CD4-positive, CD25-positive, alpha-beta regulatory T cell (primary cell): ENCODE measurements around the gene ENDOV. TPM values are rescaled to one million over a fixed set of nuclear protein-coding genes. Genes with fewer than 3 reads are reported as not detected.

ENCODE experiments used
- ATAC-seq, 2 donors: fragments of 150-1000 bp; cut with Tn5 transposase; one replicate each; pipeline ENCODE4 v1.10.0; 2021; ENCODE audit warnings: low read depth in 2 of 2, moderate number of reproducible peaks in 2 of 2, moderate library complexity in 1 of 2
- DNase-seq, 3 donors: peaks; one replicate each; pipeline versions ENCODE4 v3.0.0 to v3.0.0-alpha.2; 2012 to 2022; ENCODE audit warnings: mixed read lengths in 1 of 3
- H3K27ac ChIP-seq: one replicate; pipeline ENCODE4 v1.7.0; 2013; ENCODE audit warnings: mild to moderate bottlenecking, low read length; ENCODE audit not compliant: insufficient read depth, poor library complexity, severe bottlenecking
- H3K27me3 ChIP-seq: one replicate; pipeline ENCODE4 v1.7.0; 2013; ENCODE audit warnings: low read length; ENCODE audit not compliant: control insufficient read depth, insufficient read depth
- H3K36me3 ChIP-seq: one replicate; pipeline ENCODE4 v1.7.0; 2013; ENCODE audit warnings: mild to moderate bottlenecking, low read length, moderate library complexity; ENCODE audit not compliant: control insufficient read depth, insufficient read depth
- H3K4me1 ChIP-seq: 2 replicates; pipeline ENCODE4 v1.7.0; 2013; ENCODE audit warnings: mild to moderate bottlenecking, low read length; ENCODE audit not compliant: insufficient read depth, control insufficient read depth, poor library complexity, severe bottlenecking
- H3K4me3 ChIP-seq: one replicate; pipeline ENCODE4 v1.7.0; 2013; ENCODE audit warnings: low read depth, mild to moderate bottlenecking, low read length, moderate library complexity
- H3K9me3 ChIP-seq, 2 experiments: 1 replicate in 1 of 2; 2 replicates in 1 of 2; pipeline ENCODE4 v1.7.0; 2013; ENCODE audit warnings: low read length in 2 of 2, mild to moderate bottlenecking in 1 of 2, moderate library complexity in 1 of 2; ENCODE audit not compliant: control insufficient read depth in 2 of 2
- H3K27ac Mint-ChIP-seq, 3 donors: one replicate each; pipeline ENCODE4 v1.8.0; 2020 to 2022; ENCODE audit warnings: mild to moderate bottlenecking in 3 of 3, mixed read lengths in 3 of 3, moderate library complexity in 2 of 3
- H3K27me3 Mint-ChIP-seq: one replicate; pipeline ENCODE4 v1.8.0; 2022; ENCODE audit warnings: mild to moderate bottlenecking, mixed read lengths
- H3K36me3 Mint-ChIP-seq: one replicate; pipeline ENCODE4 v1.8.0; 2020; ENCODE audit warnings: mixed read lengths
- H3K4me1 Mint-ChIP-seq, 4 donors: one replicate each; pipeline ENCODE4 v1.8.0; 2020 to 2022; ENCODE audit warnings: mixed read lengths in 4 of 4, mild to moderate bottlenecking in 1 of 4
- H3K4me3 Mint-ChIP-seq, 4 donors: one replicate each; pipeline ENCODE4 v1.8.0; 2020 to 2022; ENCODE audit warnings: mild to moderate bottlenecking in 4 of 4, mixed read lengths in 4 of 4, moderate library complexity in 3 of 4
- H3K9me3 Mint-ChIP-seq, 7 donors: one replicate each; pipeline ENCODE4 v1.8.0; 2020 to 2022; ENCODE audit warnings: mixed read lengths in 7 of 7, mild to moderate bottlenecking in 3 of 7, moderate library complexity in 2 of 7
- polyA plus RNA-seq, 4 donors: library from polyadenylated mRNA; unstranded; fragments of 300-500 nt; fragmentation: Illumina TruSeq; gene quantifications; one replicate each; pipeline ENCODE4 v1.2.3, GENCODE V29; 2021
- total RNA-seq: library from RNA; stranded (reverse); gene quantifications from one replicate; pipeline ENCODE4 v1.2.3, GENCODE V29; 2022

Gene ENDOV
- total and polyA plus RNA-seq, 5 donors from 2014 or later: 6.7 to 13.1 (median 8.1) TPM

GRCh38 chr17:80437532-80437931, 22.6 kb downstream of the ENDOV start:
- peaks cover 0 to 2% (median 0%) of the 10 kb centered on the region in 7 donors for H3K9me3 Mint-ChIP-seq
- H3K27ac Mint-ChIP-seq: no peak overlapping the region
- H3K27ac ChIP-seq: no peak overlapping the region
- H3K4me3 ChIP-seq: no peak overlapping the region
- no peaks in the 10 kb centered on the region for H3K27me3 ChIP-seq
- H3K4me1 ChIP-seq: no peaks in the 10 kb centered on the region
- peaks cover 14% of the 10 kb centered on the region for H3K27me3 Mint-ChIP-seq
- ATAC-seq (no peak), DNase-seq (no peak)
- no peaks in the 10 kb centered on the region for H3K4me1 Mint-ChIP-seq
- no peak overlapping the region for H3K4me3 Mint-ChIP-seq
- H3K36me3 Mint-ChIP-seq: peaks cover 4% of the 10 kb centered on the region
- H3K36me3 ChIP-seq: no peaks in the 10 kb centered on the region
- H3K9me3 ChIP-seq: no peaks in the 10 kb centered on the region

GRCh38 chr17:80438806-80439205, 23.8 kb downstream of the ENDOV start:
- Mint-ChIP-seq H3K36me3 (peaks cover 4% of the 10 kb centered on the region), H3K4me3 (no peak overlapping the region), H3K27ac (no peak overlapping the region), H3K9me3 (peaks cover 0 to 2% (median 0%) of the 10 kb centered on the region in 7 donors), H3K4me1 (no peaks in the 10 kb centered on the region), H3K27me3 (peaks cover 19% of the 10 kb centered on the region)
- Histone ChIP-seq H3K27ac (no peak overlapping the region), H3K36me3 (no peaks in the 10 kb centered on the region), H3K4me1 (no peaks in the 10 kb centered on the region), H3K9me3 (no peaks in the 10 kb centered on the region), H3K27me3 (no peaks in the 10 kb centered on the region), H3K4me3 (no peak overlapping the region)
- DNase-seq (no peak), ATAC-seq (no peak)

- H3K27ac ChIP-seq: no peak overlapping the region
- Mint-ChIP-seq H3K9me3 (peaks cover 0 to 2% (median 0%) of the 10 kb centered on the region in 7 donors), H3K27me3 (peaks cover 19% of the 10 kb centered on the region), H3K4me1 (no peaks in the 10 kb centered on the region), H3K36me3 (peaks cover 4% of the 10 kb centered on the region), H3K4me3 (no peak overlapping the region), H3K27ac (no peak overlapping the region)
- no peaks in the 10 kb centered on the region for H3K27me3 ChIP-seq
- DNase-seq: no peak
- H3K9me3 ChIP-seq: no peaks in the 10 kb centered on the region
- H3K4me1 ChIP-seq: no peaks in the 10 kb centered on the region
- ATAC-seq: no peak
- H3K4me3 ChIP-seq: no peak overlapping the region
- no peaks in the 10 kb centered on the region for H3K36me3 ChIP-seq
These were observed 24.5 kb downstream of the ENDOV start for GRCh38 chr17:80439499-80439898.

- Histone ChIP-seq H3K4me1 (no peaks in the 10 kb centered on the region), H3K9me3 (no peaks in the 10 kb centered on the region)
- no peak overlapping the region for H3K4me3 Mint-ChIP-seq
These were observed 26.2 kb downstream of the ENDOV start for GRCh38 chr17:80441133-80441578.

GRCh38 chr17:80441598-80442322, 26.8 kb downstream of the ENDOV start:
- no peaks in the 10 kb centered on the region for H3K36me3 Mint-ChIP-seq
- no peak overlapping the region for H3K4me3 Mint-ChIP-seq
- Histone ChIP-seq H3K27ac (no peak overlapping the region), H3K4me3 (no peak overlapping the region), H3K27me3 (no peaks in the 10 kb centered on the region), H3K36me3 (no peaks in the 10 kb centered on the region), H3K9me3 (no peaks in the 10 kb centered on the region), H3K4me1 (no peaks in the 10 kb centered on the region)
- no peaks in the 10 kb centered on the region for H3K4me1 Mint-ChIP-seq
- peaks cover 19% of the 10 kb centered on the region for H3K27me3 Mint-ChIP-seq
- no peak for ATAC-seq
- no peak overlapping the region for H3K27ac Mint-ChIP-seq
- H3K9me3 Mint-ChIP-seq: no peaks in the 10 kb centered on the region
- DNase-seq: no peak

More at GRCh38 chr17:80441133-80441578, 26.2 kb downstream of the ENDOV start:
- Mint-ChIP-seq H3K36me3 (peaks cover 3% of the 10 kb centered on the region), H3K4me1 (no peaks in the 10 kb centered on the region), H3K27ac (no peak overlapping the region), H3K27me3 (peaks cover 19% of the 10 kb centered on the region), H3K9me3 (no peaks in the 10 kb centered on the region)
- Histone ChIP-seq H3K27ac (no peak overlapping the region), H3K4me3 (no peak overlapping the region), H3K36me3 (no peaks in the 10 kb centered on the region), H3K27me3 (no peaks in the 10 kb centered on the region)
- DNase-seq (peak; percentile 21 to 52 (median 30)), ATAC-seq (no peak)

- no peaks in the 10 kb centered on the region for H3K36me3 ChIP-seq
- H3K4me3 ChIP-seq: no peak overlapping the region
- no peak overlapping the region for H3K27ac ChIP-seq
- ATAC-seq: no peak
- Mint-ChIP-seq H3K27ac (no peak overlapping the region), H3K9me3 (no peaks in the 10 kb centered on the region), H3K27me3 (peaks cover 19% of the 10 kb centered on the region), H3K4me1 (no peaks in the 10 kb centered on the region), H3K36me3 (no peaks in the 10 kb centered on the region), H3K4me3 (no peak overlapping the region)
- H3K4me1 ChIP-seq: no peaks in the 10 kb centered on the region
- H3K9me3 ChIP-seq: no peaks in the 10 kb centered on the region
- no peaks in the 10 kb centered on the region for H3K27me3 ChIP-seq
- no peak for DNase-seq
These were observed 27.3 kb downstream of the ENDOV start for GRCh38 chr17:80442323-80442659.

- no peaks in the 10 kb centered on the region for H3K4me1 Mint-ChIP-seq
These were observed 27.8 kb downstream of the ENDOV start for GRCh38 chr17:80442764-80443163.

GRCh38 chr17:80443498-80443897, 28.5 kb downstream of the ENDOV start:
- Mint-ChIP-seq H3K4me1 (no peaks in the 10 kb centered on the region), H3K36me3 (no peaks in the 10 kb centered on the region), H3K27ac (no peak overlapping the region), H3K4me3 (no peak overlapping the region), H3K27me3 (peaks cover 19% of the 10 kb centered on the region), H3K9me3 (no peaks in the 10 kb centered on the region)
- ATAC-seq (no peak), DNase-seq (no peak)
- Histone ChIP-seq H3K4me3 (no peak overlapping the region), H3K9me3 (no peaks in the 10 kb centered on the region), H3K36me3 (no peaks in the 10 kb centered on the region), H3K27me3 (no peaks in the 10 kb centered on the region), H3K4me1 (no peaks in the 10 kb centered on the region), H3K27ac (no peak overlapping the region)

More at GRCh38 chr17:80442764-80443163, 27.8 kb downstream of the ENDOV start:
- Mint-ChIP-seq H3K27ac (no peak overlapping the region), H3K36me3 (no peaks in the 10 kb centered on the region), H3K4me3 (no peak overlapping the region), H3K27me3 (peaks cover 19% of the 10 kb centered on the region), H3K9me3 (no peaks in the 10 kb centered on the region)
- DNase-seq: no peak
- Histone ChIP-seq H3K27ac (no peak overlapping the region), H3K9me3 (no peaks in the 10 kb centered on the region), H3K4me3 (no peak overlapping the region), H3K4me1 (no peaks in the 10 kb centered on the region), H3K36me3 (no peaks in the 10 kb centered on the region), H3K27me3 (no peaks in the 10 kb centered on the region)
- ATAC-seq: no peak
